ENCODE results near the gene CRABP2. TPM values are rescaled to one million over a fixed set of nuclear protein-coding genes. Genes with fewer than 3 reads are reported as not detected.

CRABP2 gene
- total and polyA plus RNA-seq, 2 of the 13 experiments (the other 11 are each of a cell fraction or from before 2014, with no cell fraction given), result 0.40 to 0.60 TPM

- TF ChIP-seq BCL3 (CRISPR knock-in tag; IDR thresholded peaks at IDR 0.05), result no peak
- no peak; the same call in 1 of the 2 replicates for TF ChIP-seq ETV5 (CRISPR knock-in tag; IDR thresholded peaks at IDR 0.05; ENCODE audit: borderline replicate concordance)
- peak; percentile 38; the same call in 1 of the 2 replicates for TF ChIP-seq ZNF543 (CRISPR knock-in tag; IDR thresholded peaks at IDR 0.05)
- TF ChIP-seq EEA1 (CRISPR knock-in tag; IDR thresholded peaks at IDR 0.05; ENCODE audit: borderline replicate concordance), result no peak
- TF ChIP-seq MIER3 (CRISPR knock-in tag; IDR thresholded peaks at IDR 0.05; ENCODE audit: borderline replicate concordance), result peak; percentile 53; the same call in 1 of the 2 replicates
- no peak for TF ChIP-seq HHEX (CRISPR knock-in tag; IDR thresholded peaks at IDR 0.05)
- no peak for TF ChIP-seq GATA4 (IDR thresholded peaks at IDR 0.05; ENCODE audit: borderline replicate concordance, low read depth)
- no peak for TF ChIP-seq CSRNP2 (CRISPR knock-in tag; conservative IDR thresholded peaks at IDR 0.05; ENCODE audit: low read depth)
- TF ChIP-seq ZNF407 (CRISPR knock-in tag; IDR thresholded peaks at IDR 0.05; ENCODE audit: not compliant biosample characterization), result no peak
- no peak for TF ChIP-seq PBX2 (CRISPR knock-in tag; IDR thresholded peaks at IDR 0.05)
- no peak for TF ChIP-seq MTF2 (CRISPR knock-in tag; IDR thresholded peaks at IDR 0.05; ENCODE audit: borderline replicate concordance)
Measured at GRCh38 chr1:156689035-156689952, 16.1 kb downstream of the CRABP2 start (continued).
